ENCODE results near the gene PKM.
"Not testable (repeated sequence)": the region's sequence is repeated elsewhere in the genome, so short reads cannot be mapped to it uniquely, and the experiment has no call there.

PKM gene

GRCh38 chr15:72176743-72177142 lies 54.2 kb downstream of the PKM start:
- Histone ChIP-seq H3K4me3 (ENCODE audit: low read length in 2 of 2) (no peak overlapping the region), H3K36me3 (ENCODE audit: control insufficient read depth in 2 of 2, insufficient read depth in 2 of 2, low read length in 2 of 2) (no peaks in the 10 kb centered on the region), H3K9ac (ENCODE audit: low read length in 2 of 2) (no peak overlapping the region), H3K9me3 (ENCODE audit: control insufficient read depth in 2 of 2, low read length in 2 of 2) (no peaks in the 10 kb centered on the region), H3K27ac (ENCODE audit: low read length) (no peak overlapping the region), H3K4me1 (ENCODE audit: control insufficient read depth, insufficient read depth, low read length) (peaks cover 9% of the 10 kb centered on the region), H3K27me3 (ENCODE audit: control insufficient read depth in 1 of 2, insufficient read depth in 2 of 2, low read length in 2 of 2) (peaks cover 8 to 15% of the 10 kb centered on the region in 2 donors)

GRCh38 chr15:72176159-72176558 lies 54.8 kb downstream of the PKM start:
- Histone ChIP-seq H3K4me3 (ENCODE audit: low read length in 2 of 2) (no peak overlapping the region), H3K27me3 (ENCODE audit: control insufficient read depth in 1 of 2, insufficient read depth in 2 of 2, low read length in 2 of 2) (peaks cover 4 to 15% of the 10 kb centered on the region in 2 donors), H3K9me3 (ENCODE audit: control insufficient read depth in 2 of 2, low read length in 2 of 2) (no peaks in the 10 kb centered on the region), H3K4me1 (ENCODE audit: control insufficient read depth, insufficient read depth, low read length) (peaks cover 9% of the 10 kb centered on the region), H3K27ac (ENCODE audit: low read length) (no peak overlapping the region), H3K9ac (ENCODE audit: low read length in 2 of 2) (no peak overlapping the region), H3K36me3 (ENCODE audit: control insufficient read depth in 2 of 2, insufficient read depth in 2 of 2, low read length in 2 of 2) (no peaks in the 10 kb centered on the region)

GRCh38 chr15:72175186-72176044 lies 55.6 kb downstream of the PKM start:
- Histone ChIP-seq H3K27ac (ENCODE audit: low read length) (no peak overlapping the region), H3K4me1 (ENCODE audit: control insufficient read depth, insufficient read depth, low read length) (peaks cover 7% of the 10 kb centered on the region), H3K36me3 (ENCODE audit: control insufficient read depth in 2 of 2, insufficient read depth in 2 of 2, low read length in 2 of 2) (no peaks in the 10 kb centered on the region), H3K9ac (ENCODE audit: low read length in 2 of 2) (no peak overlapping the region), H3K27me3 (ENCODE audit: control insufficient read depth in 1 of 2, insufficient read depth in 2 of 2, low read length in 2 of 2) (peaks cover 4 to 9% of the 10 kb centered on the region in 2 donors), H3K9me3 (ENCODE audit: control insufficient read depth in 2 of 2, low read length in 2 of 2) (no peaks in the 10 kb centered on the region), H3K4me3 (ENCODE audit: low read length in 2 of 2) (no peak overlapping the region)

GRCh38 chr15:72174551-72175165 lies 56.3 kb downstream of the PKM start:
- Histone ChIP-seq H3K9me3 (ENCODE audit: control insufficient read depth in 2 of 2, low read length in 2 of 2) (no peaks in the 10 kb centered on the region), H3K36me3 (ENCODE audit: control insufficient read depth in 2 of 2, insufficient read depth in 2 of 2, low read length in 2 of 2) (no peaks in the 10 kb centered on the region), H3K4me1 (ENCODE audit: control insufficient read depth, insufficient read depth, low read length) (peaks cover under 1% of the 10 kb centered on the region), H3K4me3 (ENCODE audit: low read length in 2 of 2) (no peak overlapping the region), H3K9ac (ENCODE audit: low read length in 2 of 2) (no peak overlapping the region), H3K27ac (ENCODE audit: low read length) (no peak overlapping the region), H3K27me3 (ENCODE audit: control insufficient read depth in 1 of 2, insufficient read depth in 2 of 2, low read length in 2 of 2) (peaks cover 2 to 6% of the 10 kb centered on the region in 2 donors)

GRCh38 chr15:72173864-72174550 lies 57.0 kb downstream of the PKM start:
- no peak overlapping the region for H3K9ac ChIP-seq (ENCODE audit: low read length in 2 of 2)
- H3K36me3 ChIP-seq (ENCODE audit: control insufficient read depth in 2 of 2, insufficient read depth in 2 of 2, low read length in 2 of 2), result no peaks in the 10 kb centered on the region
- H3K4me1 ChIP-seq (ENCODE audit: control insufficient read depth, insufficient read depth, low read length), result no peaks in the 10 kb centered on the region
- no peak overlapping the region for H3K4me3 ChIP-seq (ENCODE audit: low read length in 2 of 2)
- no peaks in the 10 kb centered on the region for H3K9me3 ChIP-seq (ENCODE audit: control insufficient read depth in 2 of 2, low read length in 2 of 2)
- H3K27me3 ChIP-seq (ENCODE audit: control insufficient read depth in 1 of 2, insufficient read depth in 2 of 2, low read length in 2 of 2), result peaks cover 0 to 3% of the 10 kb centered on the region in 2 donors
- no peak overlapping the region for H3K27ac ChIP-seq (ENCODE audit: low read length)

- H3K27ac ChIP-seq (ENCODE audit: low read length), result no peak overlapping the region
These were observed 57.6 kb downstream of the PKM start for GRCh38 chr15:72173401-72173800.

GRCh38 chr15:72172796-72173195 lies 58.2 kb downstream of the PKM start:
- H3K27ac ChIP-seq (ENCODE audit: low read length), result no peak overlapping the region
- H3K9me3 ChIP-seq (ENCODE audit: control insufficient read depth in 2 of 2, low read length in 2 of 2), result no peaks in the 10 kb centered on the region
- no peaks in the 10 kb centered on the region for H3K4me1 ChIP-seq (ENCODE audit: control insufficient read depth, insufficient read depth, low read length)
- no peaks in the 10 kb centered on the region for H3K36me3 ChIP-seq (ENCODE audit: control insufficient read depth in 2 of 2, insufficient read depth in 2 of 2, low read length in 2 of 2)
- H3K27me3 ChIP-seq (ENCODE audit: control insufficient read depth in 1 of 2, insufficient read depth in 2 of 2, low read length in 2 of 2), result no peaks in the 10 kb centered on the region
- no peak overlapping the region for H3K4me3 ChIP-seq (ENCODE audit: low read length in 2 of 2)
- H3K9ac ChIP-seq (ENCODE audit: low read length in 2 of 2), result no peak overlapping the region

More at GRCh38 chr15:72173401-72173800, 57.6 kb downstream of the PKM start:
- H3K9ac ChIP-seq (ENCODE audit: low read length in 2 of 2), result no peak overlapping the region
- H3K9me3 ChIP-seq (ENCODE audit: control insufficient read depth in 2 of 2, low read length in 2 of 2), result no peaks in the 10 kb centered on the region
- no peak overlapping the region for H3K4me3 ChIP-seq (ENCODE audit: low read length in 2 of 2)
- peaks cover 0 to 3% of the 10 kb centered on the region in 2 donors for H3K27me3 ChIP-seq (ENCODE audit: control insufficient read depth in 1 of 2, insufficient read depth in 2 of 2, low read length in 2 of 2)
- H3K36me3 ChIP-seq (ENCODE audit: control insufficient read depth in 2 of 2, insufficient read depth in 2 of 2, low read length in 2 of 2), result no peaks in the 10 kb centered on the region
- H3K4me1 ChIP-seq (ENCODE audit: control insufficient read depth, insufficient read depth, low read length), result no peaks in the 10 kb centered on the region

GRCh38 chr15:72171978-72172377 lies 59.0 kb downstream of the PKM start:
- H3K9me3 ChIP-seq (ENCODE audit: control insufficient read depth in 2 of 2, low read length in 2 of 2); H3K4me1 ChIP-seq (ENCODE audit: control insufficient read depth, insufficient read depth, low read length); H3K27me3 ChIP-seq (ENCODE audit: control insufficient read depth in 1 of 2, insufficient read depth in 2 of 2, low read length in 2 of 2); H3K36me3 ChIP-seq (ENCODE audit: control insufficient read depth in 2 of 2, insufficient read depth in 2 of 2, low read length in 2 of 2); H3K9ac ChIP-seq (ENCODE audit: low read length in 2 of 2); H3K4me3 ChIP-seq (ENCODE audit: low read length in 2 of 2); H3K27ac ChIP-seq (ENCODE audit: low read length): not testable (repeated sequence)

- Histone ChIP-seq H3K4me3 (ENCODE audit: low read length in 2 of 2) (no peak overlapping the region), H3K27ac (ENCODE audit: low read length) (no peak overlapping the region)
These were observed 60.3 kb downstream of the PKM start for GRCh38 chr15:72170691-72171090.

GRCh38 chr15:72169921-72170611 lies 60.9 kb downstream of the PKM start:
- Histone ChIP-seq H3K36me3 (ENCODE audit: control insufficient read depth in 2 of 2, insufficient read depth in 2 of 2, low read length in 2 of 2) (no peaks in the 10 kb centered on the region), H3K9me3 (ENCODE audit: control insufficient read depth in 2 of 2, low read length in 2 of 2) (no peaks in the 10 kb centered on the region), H3K27me3 (ENCODE audit: control insufficient read depth in 1 of 2, insufficient read depth in 2 of 2, low read length in 2 of 2) (peaks cover 0 to 6% of the 10 kb centered on the region in 2 donors), H3K4me1 (ENCODE audit: control insufficient read depth, insufficient read depth, low read length) (no peaks in the 10 kb centered on the region), H3K27ac (ENCODE audit: low read length) (no peak overlapping the region), H3K9ac (ENCODE audit: low read length in 2 of 2) (no peak overlapping the region), H3K4me3 (ENCODE audit: low read length in 2 of 2) (no peak overlapping the region)

More at GRCh38 chr15:72170691-72171090, 60.3 kb downstream of the PKM start:
- H3K36me3 ChIP-seq (ENCODE audit: control insufficient read depth in 2 of 2, insufficient read depth in 2 of 2, low read length in 2 of 2), result no peaks in the 10 kb centered on the region
- H3K9ac ChIP-seq (ENCODE audit: low read length in 2 of 2), result no peak overlapping the region
- peaks cover 0 to 6% of the 10 kb centered on the region in 2 donors for H3K27me3 ChIP-seq (ENCODE audit: control insufficient read depth in 1 of 2, insufficient read depth in 2 of 2, low read length in 2 of 2)
- no peaks in the 10 kb centered on the region for H3K4me1 ChIP-seq (ENCODE audit: control insufficient read depth, insufficient read depth, low read length)
- no peaks in the 10 kb centered on the region for H3K9me3 ChIP-seq (ENCODE audit: control insufficient read depth in 2 of 2, low read length in 2 of 2)
